HCT116 (cell line): ENCODE data around the gene MSRB3. TPM values are rescaled to one million over a fixed set of nuclear protein-coding genes. Genes with fewer than 3 reads are reported as not detected.

Experiments
- ATAC-seq: fragments of 200-7000 bp; cut with Tn5 transposase; 2 replicates; pipeline ENCODE4 v1.9.1; 2020; ENCODE audit warnings: mild to moderate bottlenecking, moderate library complexity
- BruUV-seq: library from RNA; stranded (reverse); fragments of 400-500 nt; replicated peaks from 2 replicates; lab custom pipeline; 2021; lab: Mats Ljungman, UMichigan
- CTCF ChIA-PET: fragments of 300-600 bp; sonication (Branson Sonifier 250); formaldehyde crosslinking; loops from one replicate; lab custom pipeline; 2021; ENCODE audit warnings: antibody characterized with exemption; lab: Charles Lee
- POLR2A ChIA-PET: fragments of 300-600, 350-600 bp; sonication (Branson Sonifier 250); formaldehyde crosslinking; loops from one replicate; lab custom pipeline; 2021; ENCODE audit warnings: antibody characterized with exemption; lab: Charles Lee
- RAD21 ChIA-PET, 2 experiments: fragments of 300-600 bp; sonication (Branson Sonifier 250); formaldehyde crosslinking; loops; one replicate each; lab custom pipeline; 2023; ENCODE audit warnings: low total read pairs in 2 of 2; ENCODE audit not compliant: uncharacterized antibody in 2 of 2, unreplicated experiment in 2 of 2, low non-redundant PET in 1 of 2; lab: Charles Lee
- DNase-seq: peaks from one replicate; pipeline ENCODE4 v3.0.0-alpha.2; 2010; ENCODE audit warnings: low read depth, low spot score
- H2AFZ ChIP-seq: fragments of 200-600 bp; shearing (Covaris generic), sonication (generic); 2 replicates; pipeline ENCODE4 v1.6.1; 2017; ENCODE audit warnings: low read depth, mixed run types, mixed read lengths, antibody characterized with exemption, low read length; ENCODE audit not compliant: poor library complexity, severe bottlenecking
- H3K27ac ChIP-seq: 2 replicates; pipeline ENCODE4 v1.5.1; 2012; ENCODE audit warnings: low read depth, low read length
- H3K27me3 ChIP-seq: fragments of 200-600 bp; sonication (generic); 2 replicates; pipeline ENCODE4 v1.6.1; 2016; ENCODE audit warnings: mixed run types, low read length, mixed read lengths; ENCODE audit not compliant: insufficient read depth
- H3K36me3 ChIP-seq, 2 experiments: fragments of 200-500 bp in 1 of 2; fragments of 200-600 bp in 1 of 2; sonication (Bioruptor generic) in 1 of 2; sonication (generic) in 1 of 2; 2 replicates each; pipeline versions ENCODE4 v1.5.1 to v1.6.1; 2014 to 2016; ENCODE audit warnings: low read length in 2 of 2, inconsistent platforms in 1 of 2, mixed read lengths in 1 of 2, mixed run types in 1 of 2; ENCODE audit not compliant: insufficient read depth in 2 of 2, control insufficient read depth in 1 of 2
- H3K4me1 ChIP-seq, 2 experiments: fragments of 200-600 bp in 1 of 2; sonication (generic) in 1 of 2; 2 replicates each; pipeline versions ENCODE4 v1.5.1 to v1.6.1; 2012 to 2017; ENCODE audit warnings: low read length in 2 of 2, inconsistent platforms in 1 of 2, mild to moderate bottlenecking in 1 of 2, mixed read lengths in 1 of 2, mixed run types in 1 of 2, moderate library complexity in 1 of 2; ENCODE audit not compliant: insufficient read depth in 2 of 2, control insufficient read depth in 1 of 2
- H3K4me2 ChIP-seq: fragments of 200-600 bp; sonication (generic); 2 replicates; pipeline ENCODE4 v1.6.1; 2017; ENCODE audit warnings: mixed run types, low read length, mixed read lengths
- H3K4me3 ChIP-seq, 2 experiments: fragments of 200-600 bp in 1 of 2; sonication (generic) in 1 of 2; replicated peaks in 1 of 2; 2 replicates each; pipeline ENCODE4 v1.5.1; 2011 to 2016; ENCODE audit warnings: low read length in 2 of 2, control low read depth in 1 of 2, low read depth in 1 of 2, mild to moderate bottlenecking in 1 of 2, mixed read lengths in 1 of 2, mixed run types in 1 of 2
- H3K79me2 ChIP-seq: fragments of 200-600 bp; sonication (generic); 2 replicates; pipeline ENCODE4 v1.6.1; 2017; ENCODE audit warnings: mild to moderate bottlenecking, mixed run types, low read length, moderate library complexity, mixed read lengths; ENCODE audit not compliant: insufficient read depth
- H3K9ac ChIP-seq: fragments of 200-600 bp; sonication (generic); 2 replicates; pipeline ENCODE4 v1.6.1; 2016; ENCODE audit warnings: low read length, mixed read lengths
- H3K9me2 ChIP-seq: fragments of 200-600 bp; sonication (generic), shearing (Covaris generic); 2 replicates; pipeline ENCODE4 v1.6.1; 2017; ENCODE audit warnings: mixed run types, mild to moderate bottlenecking, moderate library complexity; ENCODE audit not compliant: insufficient read depth
- H3K9me3 ChIP-seq, 2 experiments: fragments of 200-500 bp in 1 of 2; fragments of 200-600 bp in 1 of 2; sonication (Bioruptor generic) in 1 of 2; sonication (generic) in 1 of 2; 2 replicates each; pipeline ENCODE4 v1.6.1; 2014 to 2017; ENCODE audit warnings: low read length in 2 of 2, mixed read lengths in 2 of 2, inconsistent platforms in 1 of 2, low read depth in 1 of 2, mild to moderate bottlenecking in 1 of 2, mixed run types in 1 of 2, moderate library complexity in 1 of 2; ENCODE audit not compliant: control insufficient read depth in 1 of 2, insufficient read depth in 1 of 2
- H4K20me1 ChIP-seq: fragments of 200-600 bp; sonication (generic), shearing (Covaris generic); 2 replicates; pipeline ENCODE4 v1.6.1; 2017; ENCODE audit warnings: mixed run types, mild to moderate bottlenecking, moderate library complexity; ENCODE audit not compliant: insufficient read depth
- EGR1 ChIP-seq: IDR thresholded peaks from 2 replicates; pipeline ENCODE4 v1.6.1; 2012; ENCODE audit warnings: low read depth
- YY1 ChIP-seq: IDR thresholded peaks from 2 replicates; pipeline ENCODE4 v1.6.1; 2011; ENCODE audit warnings: low read length, low read depth, moderate library complexity, mild to moderate bottlenecking; ENCODE audit not compliant: insufficient replicate concordance; ENCODE audit errors: extremely low read depth
- intact Hi-C: fragments of 100-400 bp; cut with micrococcal nuclease; formaldehyde crosslinking; loops from 2 replicates; pipeline ENCODE4 v1.10.0; 2022
- total RNA-seq: library from RNA; stranded (reverse); gene quantifications from one replicate; pipeline ENCODE4 v1.2.1, GENCODE V29; 2021; ENCODE audit not compliant: unreplicated experiment
- TF ChIP-seq, protein P1 (sequence below), 3 experiments: fragments of 200-600 bp in 1 of 3; sonication (generic) in 1 of 3; IDR thresholded peaks in 2 of 3; conservative IDR thresholded peaks in 1 of 3; 2 replicates each; pipeline ENCODE4 v1.5.1; 2012 to 2017; ENCODE audit warnings: low read depth in 2 of 3, low read length in 2 of 3, antibody characterized with exemption in 1 of 3, borderline replicate concordance in 1 of 3, control low read depth in 1 of 3, mild to moderate bottlenecking in 1 of 3, mixed read lengths in 1 of 3, mixed run types in 1 of 3, moderate library complexity in 1 of 3; ENCODE audit not compliant: insufficient read depth in 1 of 3
- TF ChIP-seq, protein P2 (sequence below): IDR thresholded peaks from 2 replicates; pipeline ENCODE4 v1.6.1; 2011; ENCODE audit warnings: mild to moderate bottlenecking, low read length, moderate library complexity; ENCODE audit not compliant: insufficient replicate concordance; ENCODE audit errors: extremely low read depth

The MSRB3 gene
- total RNA-seq, 1 experiment from 2014 or later: 8.2 TPM

DNA sequence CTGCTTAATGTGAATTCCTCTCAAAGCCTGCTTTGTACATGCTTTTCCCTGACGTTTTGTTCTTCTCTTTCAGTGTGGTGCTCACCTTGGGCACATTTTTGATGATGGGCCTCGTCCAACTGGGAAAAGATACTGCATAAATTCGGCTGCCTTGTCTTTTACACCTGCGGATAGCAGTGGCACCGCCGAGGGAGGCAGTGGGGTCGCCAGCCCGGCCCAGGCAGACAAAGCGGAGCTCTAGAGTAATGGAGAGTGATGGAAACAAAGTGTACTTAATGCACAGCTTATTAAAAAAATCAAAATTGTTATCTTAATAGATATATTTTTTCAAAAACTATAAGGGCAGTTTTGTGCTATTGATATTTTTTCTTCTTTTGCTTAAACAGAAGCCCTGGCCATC is 184.6 kb downstream of the MSRB3 start:
- Histone ChIP-seq H3K79me2 (no peaks in the 10 kb centered on the region), H3K9me3 (no peaks in the 10 kb centered on the region), H3K36me3 (no peaks in the 10 kb centered on the region), H3K27ac (no peak overlapping the region), H3K4me3 (no peak overlapping the region), H2AFZ (no peak overlapping the region), H4K20me1 (no peaks in the 10 kb centered on the region), H3K4me2 (no peak overlapping the region), H3K9me2 (no peaks in the 10 kb centered on the region), H3K4me1 (peaks cover 59 to 61% of the 10 kb centered on the region in 2 experiments), H3K9ac (no peak overlapping the region), H3K27me3 (no peaks in the 10 kb centered on the region)
- TF ChIP-seq, protein P1, sequence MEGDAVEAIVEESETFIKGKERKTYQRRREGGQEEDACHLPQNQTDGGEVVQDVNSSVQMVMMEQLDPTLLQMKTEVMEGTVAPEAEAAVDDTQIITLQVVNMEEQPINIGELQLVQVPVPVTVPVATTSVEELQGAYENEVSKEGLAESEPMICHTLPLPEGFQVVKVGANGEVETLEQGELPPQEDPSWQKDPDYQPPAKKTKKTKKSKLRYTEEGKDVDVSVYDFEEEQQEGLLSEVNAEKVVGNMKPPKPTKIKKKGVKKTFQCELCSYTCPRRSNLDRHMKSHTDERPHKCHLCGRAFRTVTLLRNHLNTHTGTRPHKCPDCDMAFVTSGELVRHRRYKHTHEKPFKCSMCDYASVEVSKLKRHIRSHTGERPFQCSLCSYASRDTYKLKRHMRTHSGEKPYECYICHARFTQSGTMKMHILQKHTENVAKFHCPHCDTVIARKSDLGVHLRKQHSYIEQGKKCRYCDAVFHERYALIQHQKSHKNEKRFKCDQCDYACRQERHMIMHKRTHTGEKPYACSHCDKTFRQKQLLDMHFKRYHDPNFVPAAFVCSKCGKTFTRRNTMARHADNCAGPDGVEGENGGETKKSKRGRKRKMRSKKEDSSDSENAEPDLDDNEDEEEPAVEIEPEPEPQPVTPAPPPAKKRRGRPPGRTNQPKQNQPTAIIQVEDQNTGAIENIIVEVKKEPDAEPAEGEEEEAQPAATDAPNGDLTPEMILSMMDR (IDR thresholded peaks at IDR 0.05 in 2 of 3, conservative IDR thresholded peaks at IDR 0.05 in 1 of 3; ENCODE audit: borderline replicate concordance in 1 of 3, insufficient read depth in 1 of 3, low read depth in 2 of 3, low read length in 2 of 3): no peak
- no peak for TF ChIP-seq EGR1
- no peak for TF ChIP-seq YY1
- TF ChIP-seq, protein P2, sequence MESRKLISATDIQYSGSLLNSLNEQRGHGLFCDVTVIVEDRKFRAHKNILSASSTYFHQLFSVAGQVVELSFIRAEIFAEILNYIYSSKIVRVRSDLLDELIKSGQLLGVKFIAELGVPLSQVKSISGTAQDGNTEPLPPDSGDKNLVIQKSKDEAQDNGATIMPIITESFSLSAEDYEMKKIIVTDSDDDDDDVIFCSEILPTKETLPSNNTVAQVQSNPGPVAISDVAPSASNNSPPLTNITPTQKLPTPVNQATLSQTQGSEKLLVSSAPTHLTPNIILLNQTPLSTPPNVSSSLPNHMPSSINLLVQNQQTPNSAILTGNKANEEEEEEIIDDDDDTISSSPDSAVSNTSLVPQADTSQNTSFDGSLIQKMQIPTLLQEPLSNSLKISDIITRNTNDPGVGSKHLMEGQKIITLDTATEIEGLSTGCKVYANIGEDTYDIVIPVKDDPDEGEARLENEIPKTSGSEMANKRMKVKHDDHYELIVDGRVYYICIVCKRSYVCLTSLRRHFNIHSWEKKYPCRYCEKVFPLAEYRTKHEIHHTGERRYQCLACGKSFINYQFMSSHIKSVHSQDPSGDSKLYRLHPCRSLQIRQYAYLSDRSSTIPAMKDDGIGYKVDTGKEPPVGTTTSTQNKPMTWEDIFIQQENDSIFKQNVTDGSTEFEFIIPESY: no peak
- ChIA-PET POLR2A (no interaction called here), RAD21 (no interaction called here), CTCF (no interaction called here)
- ATAC-seq (no peak), DNase-seq (no peak)
- intact Hi-C loops: no loop called here
- BruUV-seq: no TSS peak
